Keratinocyte (primary cell): ENCODE results near the gene P3H2.

Experiments used
- EZH2 ChIP-seq: IDR thresholded peaks from one replicate; pipeline ENCODE4 v1.6.1; 2012; ENCODE audit warnings: inconsistent platforms, mild to moderate bottlenecking, low read length, moderate library complexity
- TF ChIP-seq, protein P1 (sequence below), 3 experiments: IDR thresholded peaks in 1 of 3; conservative IDR thresholded peaks in 1 of 3; optimal IDR thresholded peaks in 1 of 3; 2 replicates in 2 of 3; 3 replicates in 1 of 3; pipeline versions ENCODE3 to v1.5.1; 2011; ENCODE audit warnings: low read length in 3 of 3, mild to moderate bottlenecking in 3 of 3, moderate library complexity in 2 of 3, control low read depth in 1 of 3, inconsistent platforms in 1 of 3; ENCODE audit not compliant: insufficient read depth in 2 of 3; ENCODE audit errors: extremely low read depth in 1 of 3

DNA sequence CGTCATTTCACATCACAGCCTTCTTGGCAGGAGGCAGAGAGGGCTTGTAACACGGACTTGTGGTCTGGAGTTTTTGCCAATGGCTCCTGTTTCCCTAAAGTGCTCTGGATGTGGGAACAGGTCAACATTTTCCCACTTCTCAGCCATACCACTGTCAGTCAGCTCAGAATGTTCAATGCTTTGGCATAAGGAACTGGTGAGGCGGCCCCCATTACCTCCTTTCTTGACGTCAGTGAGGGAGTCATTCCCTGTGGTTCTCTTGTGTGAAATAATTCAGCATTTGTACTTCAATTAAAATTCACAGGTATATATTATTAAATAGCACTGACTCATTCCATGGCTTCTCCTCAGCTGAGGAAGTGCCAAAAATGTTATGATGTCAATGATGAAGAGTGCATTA is 167.1 kb downstream of the P3H2 start:
- TF ChIP-seq, protein P1, sequence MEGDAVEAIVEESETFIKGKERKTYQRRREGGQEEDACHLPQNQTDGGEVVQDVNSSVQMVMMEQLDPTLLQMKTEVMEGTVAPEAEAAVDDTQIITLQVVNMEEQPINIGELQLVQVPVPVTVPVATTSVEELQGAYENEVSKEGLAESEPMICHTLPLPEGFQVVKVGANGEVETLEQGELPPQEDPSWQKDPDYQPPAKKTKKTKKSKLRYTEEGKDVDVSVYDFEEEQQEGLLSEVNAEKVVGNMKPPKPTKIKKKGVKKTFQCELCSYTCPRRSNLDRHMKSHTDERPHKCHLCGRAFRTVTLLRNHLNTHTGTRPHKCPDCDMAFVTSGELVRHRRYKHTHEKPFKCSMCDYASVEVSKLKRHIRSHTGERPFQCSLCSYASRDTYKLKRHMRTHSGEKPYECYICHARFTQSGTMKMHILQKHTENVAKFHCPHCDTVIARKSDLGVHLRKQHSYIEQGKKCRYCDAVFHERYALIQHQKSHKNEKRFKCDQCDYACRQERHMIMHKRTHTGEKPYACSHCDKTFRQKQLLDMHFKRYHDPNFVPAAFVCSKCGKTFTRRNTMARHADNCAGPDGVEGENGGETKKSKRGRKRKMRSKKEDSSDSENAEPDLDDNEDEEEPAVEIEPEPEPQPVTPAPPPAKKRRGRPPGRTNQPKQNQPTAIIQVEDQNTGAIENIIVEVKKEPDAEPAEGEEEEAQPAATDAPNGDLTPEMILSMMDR (optimal IDR thresholded peaks at IDR 0.05 in 1 of 3, IDR thresholded peaks at IDR 0.05 in 1 of 3, conservative IDR thresholded peaks at IDR 0.05 in 1 of 3; ENCODE audit: extremely low read depth in 1 of 3, insufficient read depth in 2 of 3, low read length in 3 of 3), result no peak
- TF ChIP-seq EZH2, result no peak
